ENCODE results near the gene PRAF2.
A peak's percentile ranks its signal among the peaks of the same experiment; 100 is the strongest.

Gene PRAF2, protein sequence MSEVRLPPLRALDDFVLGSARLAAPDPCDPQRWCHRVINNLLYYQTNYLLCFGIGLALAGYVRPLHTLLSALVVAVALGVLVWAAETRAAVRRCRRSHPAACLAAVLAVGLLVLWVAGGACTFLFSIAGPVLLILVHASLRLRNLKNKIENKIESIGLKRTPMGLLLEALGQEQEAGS

DNA sequence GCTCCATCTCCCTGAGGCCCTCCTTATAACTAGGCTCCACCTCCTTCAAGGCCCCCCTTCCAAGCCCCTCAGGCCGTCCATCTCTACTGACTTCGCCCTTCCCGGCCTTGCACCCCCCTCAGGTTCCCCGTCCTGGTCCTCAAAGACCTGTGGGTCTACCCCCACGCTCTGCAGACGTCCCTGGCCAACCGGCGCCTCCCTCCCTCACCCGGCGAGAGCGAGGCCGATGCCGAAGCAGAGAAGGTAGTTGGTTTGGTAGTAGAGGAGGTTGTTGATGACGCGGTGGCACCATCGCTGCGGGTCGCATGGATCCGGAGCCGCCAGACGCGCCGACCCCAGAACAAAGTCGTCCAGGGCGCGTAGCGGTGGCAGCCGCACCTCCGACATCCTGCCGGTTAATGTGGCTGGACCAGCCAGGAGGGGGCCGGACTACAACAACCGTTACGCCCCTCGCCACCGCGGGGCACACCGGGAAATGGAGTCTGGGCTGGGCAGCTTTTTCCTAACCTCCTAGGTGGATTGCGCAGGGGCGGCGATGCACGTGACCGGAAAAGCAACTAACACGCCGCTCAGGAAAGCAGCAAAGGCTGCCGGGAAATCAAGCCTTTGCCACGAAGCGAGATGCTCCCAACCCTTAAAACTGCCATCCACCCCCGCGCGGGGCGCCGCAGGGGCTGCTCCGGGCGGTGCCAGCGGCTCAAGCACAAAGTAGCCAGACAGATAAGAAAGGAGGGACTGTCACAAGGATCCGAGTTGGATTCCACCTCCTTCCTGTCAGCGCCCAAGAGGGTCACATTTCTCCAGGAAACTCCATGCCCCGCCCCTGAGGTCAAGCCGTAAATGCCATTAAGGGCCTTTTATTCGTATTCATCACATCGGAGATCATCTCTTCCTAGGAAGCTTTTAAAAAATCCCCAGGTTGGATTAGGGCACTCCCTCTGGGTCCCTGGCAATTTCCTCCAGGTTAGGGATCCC is at the start of gene PRAF2:
PRAF2 (minus strand) TSS at position 402 of the 975 bp plus-strand sequence; CDS start at position 387, 15 bp downstream.
- peak; percentile 51 to 85 (median 72) for DNase-seq (ENCODE audit: low read depth in 4 of 4, low spot score in 1 of 4)

DNA sequence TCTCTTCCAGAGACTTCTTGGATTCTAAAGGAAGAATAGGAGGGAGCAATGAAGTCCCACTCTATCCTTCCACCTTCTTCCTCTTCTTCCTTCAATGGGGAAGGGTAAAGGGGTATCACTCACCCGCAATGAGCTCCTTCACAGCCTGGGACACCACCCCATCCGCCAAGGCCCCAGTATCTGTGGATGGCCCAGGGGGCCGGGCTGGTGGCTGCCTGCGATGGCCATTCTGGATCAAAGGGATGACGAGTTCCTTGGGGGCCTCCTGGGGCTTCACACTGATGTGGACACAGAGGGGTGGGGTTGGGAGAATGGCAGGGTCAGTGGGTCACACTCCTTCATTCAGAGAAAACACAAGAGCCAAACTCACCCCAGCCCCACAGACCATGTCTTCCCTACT is 48.7 kb upstream of the PRAF2 start:
- DNase-seq (ENCODE audit: low read depth in 4 of 4, low spot score in 1 of 4), result no peak

DNA sequence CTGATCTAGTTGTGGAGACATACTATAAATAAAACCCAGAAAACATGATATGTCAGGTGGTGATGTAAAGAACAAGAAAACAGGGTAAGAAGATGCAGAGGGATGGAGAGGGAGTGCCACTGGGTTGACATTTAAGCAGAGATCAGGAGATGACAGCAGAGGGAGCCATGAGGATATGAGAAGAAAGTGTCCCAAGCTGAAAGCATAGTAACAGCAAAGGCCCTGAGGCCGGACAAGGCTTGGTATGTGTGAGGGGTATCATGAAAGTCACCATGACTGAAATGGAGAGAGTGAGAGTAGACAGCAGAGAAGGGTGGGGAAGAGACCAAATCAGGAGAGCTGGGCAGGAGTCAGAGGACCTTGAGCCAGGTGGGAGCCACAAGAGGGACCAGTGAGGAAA is 46.3 kb upstream of the PRAF2 start:
- no peak for DNase-seq (ENCODE audit: low read depth in 4 of 4, low spot score in 1 of 4)

DNA sequence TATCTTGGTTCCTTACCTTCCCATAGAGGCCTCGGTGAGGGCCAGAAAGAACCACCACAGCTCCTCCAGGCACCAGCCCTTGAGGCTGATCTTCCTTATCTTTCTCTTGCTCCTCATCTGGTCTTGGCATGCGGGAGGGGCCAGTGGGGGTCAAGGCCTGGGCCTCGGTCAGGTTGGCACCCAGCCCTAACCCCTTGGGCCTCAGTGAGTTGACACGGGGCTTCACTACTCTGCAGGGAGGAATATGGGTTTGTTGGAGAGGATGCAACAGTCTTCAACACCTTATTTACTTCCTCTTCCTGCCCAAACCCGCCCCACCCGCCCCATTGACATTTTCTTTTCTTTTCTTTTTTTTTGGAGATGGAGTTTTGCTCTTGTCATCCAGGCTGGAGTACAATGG is 43.8 kb upstream of the PRAF2 start:
- DNase-seq (ENCODE audit: low read depth in 4 of 4, low spot score in 1 of 4), result no peak

DNA sequence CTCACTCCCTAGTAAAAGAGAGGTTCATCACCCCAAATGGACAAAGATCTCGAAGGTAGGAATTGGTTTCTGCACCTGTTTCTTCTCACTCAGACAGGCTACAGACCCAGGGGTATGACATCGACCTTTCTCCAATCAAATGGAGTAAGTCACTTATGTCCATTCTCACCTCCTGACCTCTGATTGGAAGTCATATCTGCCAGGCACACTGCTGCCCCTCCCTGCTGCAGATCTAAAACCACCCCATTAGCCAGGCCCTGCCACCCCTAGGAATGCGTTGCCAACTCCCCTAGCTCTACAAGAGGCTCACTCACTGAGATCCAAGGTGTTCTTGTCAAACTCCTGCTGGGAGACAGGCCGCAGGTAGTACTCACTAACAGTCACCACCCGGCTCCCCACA is 42.9 kb upstream of the PRAF2 start:
- DNase-seq (ENCODE audit: low read depth in 4 of 4, low spot score in 1 of 4), result no peak

DNA sequence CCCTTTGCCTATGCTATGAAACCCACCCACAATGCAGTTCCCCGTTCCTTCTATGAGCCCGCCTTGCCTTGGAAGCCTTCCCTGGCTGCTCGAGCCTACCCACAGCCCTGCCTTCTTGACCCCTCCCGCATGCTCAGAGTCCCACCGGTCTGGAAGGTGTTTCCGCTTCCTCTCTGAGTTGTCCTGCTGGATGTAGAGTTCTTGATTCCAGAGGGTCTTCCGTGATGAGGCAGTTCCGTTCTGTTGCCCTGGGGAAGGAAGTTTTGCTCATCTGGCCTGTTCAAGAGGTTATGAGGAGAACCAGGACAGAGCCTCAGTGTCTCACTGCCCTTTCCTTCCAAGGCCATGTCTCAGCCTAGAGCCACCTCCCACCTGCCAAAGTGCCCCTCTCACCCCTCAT is 42.3 kb upstream of the PRAF2 start:
- no peak for DNase-seq (ENCODE audit: low read depth in 4 of 4, low spot score in 1 of 4)

DNA sequence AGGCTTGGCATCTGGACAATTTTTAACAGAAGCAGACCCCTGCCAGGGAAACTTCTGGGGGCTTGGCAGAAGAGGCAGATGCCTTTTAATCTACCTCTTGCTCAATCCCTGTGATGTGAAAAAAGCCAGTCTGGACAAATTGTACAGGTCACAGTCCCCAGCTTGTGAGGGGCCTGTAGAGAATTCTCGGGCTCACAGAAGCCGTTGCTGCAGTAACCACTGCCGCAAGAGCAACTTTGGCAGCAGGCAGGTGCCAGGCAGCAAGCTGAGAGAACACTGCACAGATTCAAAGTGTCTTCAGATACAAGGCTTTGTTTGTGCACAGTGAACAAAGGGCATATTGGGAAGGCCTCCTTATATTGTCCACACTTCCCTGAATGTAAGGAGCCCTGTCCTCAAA is 38.0 kb upstream of the PRAF2 start:
- DNase-seq (ENCODE audit: low read depth in 4 of 4, low spot score in 1 of 4), result no peak

DNA sequence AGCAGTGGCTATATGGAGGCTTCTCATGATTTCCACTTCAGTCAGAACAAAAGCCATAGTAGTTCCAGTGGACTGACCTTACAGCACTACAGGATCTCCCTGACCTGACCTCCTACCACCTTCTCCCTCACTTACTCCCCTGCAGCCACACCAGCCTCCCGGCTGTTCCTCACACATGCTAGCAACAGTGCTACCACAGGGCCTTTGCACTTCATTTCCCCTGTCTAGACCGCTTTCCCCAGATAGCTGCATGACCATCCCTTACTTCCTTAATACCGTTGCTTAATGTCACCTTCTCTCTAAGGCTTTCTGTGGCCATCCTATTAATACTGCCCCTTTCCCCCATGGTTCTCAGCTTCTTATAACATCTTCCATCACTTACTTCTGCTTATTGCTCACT is 36.6 kb upstream of the PRAF2 start:
- DNase-seq (ENCODE audit: low read depth in 4 of 4, low spot score in 1 of 4), result no peak

DNA sequence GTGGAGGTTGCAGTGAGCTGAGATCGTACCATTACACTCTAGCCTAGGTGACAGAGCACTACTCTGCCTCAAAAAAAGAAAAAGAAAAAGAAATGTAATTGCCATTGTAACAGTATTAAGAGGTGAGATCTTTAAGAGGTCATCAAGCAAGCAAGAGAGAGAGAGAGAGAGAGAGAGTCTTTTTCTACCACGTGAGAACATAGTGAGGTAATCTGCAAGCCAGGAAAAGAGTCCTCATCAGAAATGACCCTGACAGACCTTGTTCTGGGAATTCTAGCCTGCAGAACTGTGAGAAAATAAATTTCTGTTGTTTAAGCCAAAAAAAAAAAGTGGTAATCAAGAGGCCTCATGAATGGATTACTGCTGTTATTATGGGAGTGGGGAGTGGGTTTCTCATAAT is 34.8 kb upstream of the PRAF2 start:
- DNase-seq (ENCODE audit: low read depth in 4 of 4, low spot score in 1 of 4), result no peak

DNA sequence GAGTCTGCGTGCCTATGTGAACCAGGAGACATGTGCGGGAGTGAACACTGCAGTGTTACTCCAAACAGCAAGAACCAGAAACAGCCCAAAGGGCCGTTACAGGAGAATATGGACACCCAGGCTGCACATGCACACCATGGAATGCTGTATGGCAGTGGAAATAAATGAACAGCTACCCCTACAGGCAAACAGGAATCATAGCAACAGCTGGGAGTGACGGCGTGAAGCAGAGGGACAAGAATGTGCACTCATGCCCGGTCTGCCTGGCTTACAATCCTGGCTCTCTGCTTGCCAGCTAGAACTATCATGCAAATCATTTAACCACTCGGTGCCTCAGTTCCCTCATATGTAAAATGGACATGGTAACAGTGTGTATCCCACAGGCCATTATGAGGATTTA is 33.1 kb upstream of the PRAF2 start:
- DNase-seq (ENCODE audit: low read depth in 4 of 4, low spot score in 1 of 4), result no peak

DNA sequence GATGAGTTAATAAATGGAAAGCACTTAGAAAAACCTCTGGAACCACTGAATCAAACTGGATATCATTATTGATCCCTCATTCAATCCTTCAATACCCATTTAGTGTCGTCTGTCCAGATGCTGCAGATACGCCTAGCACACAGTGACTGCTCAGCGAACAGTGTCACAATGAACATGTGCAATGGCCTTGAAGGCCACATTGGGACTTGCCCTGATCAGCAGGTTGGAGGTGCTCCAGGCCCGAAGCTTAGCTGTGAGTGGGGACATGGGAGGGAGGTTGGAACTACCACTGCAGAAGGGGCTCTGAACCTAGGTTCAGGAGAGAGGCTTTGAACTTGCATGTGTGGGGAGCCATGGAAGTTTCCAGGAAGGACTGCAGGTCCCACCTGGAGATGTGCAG is 32.5 kb upstream of the PRAF2 start:
- DNase-seq (ENCODE audit: low read depth in 4 of 4, low spot score in 1 of 4), result no peak

DNA sequence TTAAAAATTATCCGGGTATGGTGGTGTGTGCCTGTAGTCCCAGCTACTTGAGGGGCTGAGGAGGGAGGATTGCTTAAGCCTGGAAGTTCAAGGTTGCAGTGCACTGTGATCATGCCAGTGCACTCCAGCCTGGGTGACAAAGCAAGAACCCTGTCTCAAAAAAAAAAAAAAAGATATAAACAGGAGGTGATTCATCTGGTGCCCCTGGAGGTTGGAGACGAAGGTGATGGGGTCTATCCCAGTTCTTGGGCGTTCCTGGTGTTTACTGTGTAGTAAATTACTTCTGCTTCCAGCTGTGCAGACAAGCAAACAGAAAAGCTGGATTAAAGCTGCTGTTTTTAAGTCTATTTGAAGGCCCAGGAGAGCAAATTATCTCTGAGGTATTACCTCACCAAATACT is 29.8 kb upstream of the PRAF2 start:
- no peak for DNase-seq (ENCODE audit: low read depth in 4 of 4, low spot score in 1 of 4)

DNA sequence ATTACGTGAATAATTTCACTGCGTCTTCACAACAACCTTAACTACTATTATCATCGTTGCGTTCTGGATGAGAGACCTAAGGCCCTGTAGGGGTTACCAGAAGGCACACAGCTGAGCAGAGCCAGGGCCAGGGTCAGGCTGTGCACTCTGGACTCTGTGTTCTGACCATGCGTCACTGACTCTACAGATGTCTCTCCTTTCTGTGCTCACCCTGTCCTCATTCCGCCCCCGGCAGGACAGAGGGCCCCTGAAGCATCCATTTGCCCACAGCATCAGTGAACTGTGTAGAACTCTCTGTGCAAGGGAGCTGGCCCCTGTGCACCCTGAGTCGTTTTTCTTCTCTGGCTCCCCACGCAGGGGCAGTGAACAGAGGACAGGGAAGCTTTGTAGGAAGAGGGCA is 28.4 kb upstream of the PRAF2 start:
- no peak for DNase-seq (ENCODE audit: low read depth in 4 of 4, low spot score in 1 of 4)

DNA sequence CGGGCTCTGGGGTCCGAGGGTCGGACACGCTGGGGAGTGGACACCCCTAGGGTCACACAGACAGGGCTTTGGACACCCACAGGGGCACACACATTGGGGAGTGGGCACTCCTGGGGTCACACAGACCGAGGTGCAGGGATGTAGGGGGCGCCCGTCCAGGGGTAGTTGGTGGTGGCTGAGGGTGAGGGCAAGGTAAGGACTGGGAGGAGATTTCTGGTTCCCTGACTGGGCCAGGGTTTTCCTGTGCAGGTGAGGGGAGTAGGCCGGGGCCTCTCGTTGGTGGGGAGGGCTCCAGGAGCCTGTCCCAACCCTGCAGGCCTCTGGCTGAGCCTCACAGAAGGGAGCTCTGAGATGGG is 27.8 kb upstream of the PRAF2 start:
- DNase-seq (ENCODE audit: low read depth in 4 of 4, low spot score in 1 of 4), result no peak

DNA sequence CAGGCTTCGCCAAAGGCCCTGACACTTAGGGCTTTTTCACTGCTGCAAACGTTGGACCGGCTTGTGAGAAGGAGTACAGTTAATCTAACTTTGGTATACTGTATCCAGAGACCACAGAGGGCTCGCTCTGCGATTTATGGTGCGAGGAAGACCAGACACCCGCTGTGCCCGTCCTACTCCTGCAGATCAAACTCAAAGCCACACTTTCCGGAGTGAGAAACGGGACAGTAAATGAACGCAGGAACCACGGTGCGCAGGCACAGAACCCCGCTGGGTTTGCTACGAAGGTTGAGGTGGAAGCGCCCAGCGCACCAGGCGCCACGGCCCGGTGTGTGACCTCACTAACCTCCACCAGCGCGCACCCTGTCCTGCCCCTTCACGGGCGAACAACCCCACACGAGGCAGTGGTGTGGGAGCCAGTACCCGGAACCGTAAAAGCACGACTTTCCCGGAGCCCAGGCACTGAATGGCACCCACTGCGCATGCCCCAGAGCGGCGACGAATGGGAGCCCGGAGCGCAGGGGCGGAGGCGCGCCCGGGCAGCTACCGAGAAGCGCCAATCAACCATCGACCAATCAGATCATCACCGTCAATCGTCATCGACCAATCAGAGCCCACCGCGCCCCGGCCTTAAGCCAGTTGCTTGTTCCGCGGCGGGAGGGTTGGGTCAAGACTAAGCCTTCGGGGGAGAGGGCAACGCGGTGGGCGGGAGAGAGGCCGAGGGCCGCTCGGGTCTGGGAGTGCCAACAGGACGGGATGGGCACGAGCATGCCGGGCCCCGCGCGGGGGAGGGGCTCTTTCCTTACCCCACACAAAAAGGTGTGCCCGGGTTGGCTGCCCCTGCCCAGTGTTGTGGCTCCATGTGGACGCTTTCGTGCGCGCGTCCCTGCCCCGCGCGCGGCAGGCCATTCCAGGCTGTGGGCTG is 27.2 kb upstream of the PRAF2 start:
- DNase-seq (ENCODE audit: low read depth in 4 of 4, low spot score in 1 of 4), result peak; percentile 63 to 79 (median 70)

DNA sequence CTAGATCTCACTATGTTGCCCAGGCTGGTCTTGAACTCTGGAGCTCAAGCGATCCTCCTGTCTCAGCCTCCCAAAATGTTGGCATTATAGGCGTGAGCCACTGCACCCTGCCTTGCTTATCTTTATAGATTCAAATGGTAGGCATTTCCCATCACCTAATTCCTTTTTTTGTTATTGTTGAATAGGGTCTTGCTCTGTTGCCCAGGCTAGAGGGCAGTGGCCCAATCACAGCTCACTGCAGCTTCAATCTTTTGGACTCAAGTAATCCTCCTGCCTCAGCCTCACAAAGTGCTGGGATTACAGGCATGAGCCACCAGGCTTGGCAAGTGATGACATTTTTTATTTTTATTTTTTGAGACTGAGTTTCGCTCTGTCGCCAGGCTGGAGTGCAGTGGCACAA is 22.6 kb upstream of the PRAF2 start:
- DNase-seq (ENCODE audit: low read depth in 4 of 4, low spot score in 1 of 4), result no peak

DNA sequence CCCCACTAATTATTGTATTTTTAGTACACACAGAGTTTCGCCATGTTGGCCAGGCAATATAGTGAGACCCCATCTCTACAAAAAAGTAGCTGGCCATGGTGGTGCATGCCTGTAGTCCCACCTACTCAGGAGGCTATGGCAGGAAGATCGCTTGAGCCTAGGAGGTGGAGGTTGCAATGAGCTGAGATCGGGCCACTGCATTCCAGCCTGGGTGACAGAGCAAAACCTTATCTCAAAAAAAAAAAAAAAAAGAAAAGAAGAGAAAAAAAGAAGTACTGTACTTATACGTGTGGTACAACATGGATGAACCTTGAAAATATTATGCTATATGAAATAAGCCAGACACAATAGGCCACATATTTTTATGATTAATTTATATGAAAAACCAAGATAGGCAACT is 15.8 kb upstream of the PRAF2 start:
- DNase-seq (ENCODE audit: low read depth in 4 of 4, low spot score in 1 of 4), result no peak

DNA sequence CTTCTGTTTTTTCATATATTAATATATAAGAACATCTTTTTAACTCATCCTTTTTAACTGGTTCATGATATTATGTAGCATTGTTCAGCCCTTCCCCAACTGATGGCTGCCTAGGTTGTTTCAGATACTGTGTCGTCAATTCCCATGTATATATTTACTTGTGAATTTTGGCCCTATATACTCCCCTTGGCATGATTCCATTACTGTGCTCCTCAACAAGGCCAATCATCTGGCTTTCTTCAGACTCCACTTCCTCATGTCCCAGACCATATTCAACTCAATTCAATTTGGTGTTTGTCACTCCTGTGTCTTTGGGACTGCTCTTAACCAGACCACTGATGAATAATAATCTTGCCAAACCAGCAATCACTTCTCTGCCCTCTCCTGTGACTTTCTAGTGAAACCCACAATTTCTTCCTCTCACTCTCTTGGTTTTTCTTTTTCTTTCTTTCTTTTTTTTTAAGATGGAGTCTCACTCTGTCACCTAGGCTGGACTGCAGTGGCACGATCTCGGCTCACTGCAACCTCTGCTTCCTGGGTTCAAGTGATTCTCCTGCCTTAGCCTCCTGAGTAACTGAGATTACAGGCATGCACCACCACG is 8.6 kb upstream of the PRAF2 start:
- DNase-seq (ENCODE audit: low read depth in 4 of 4, low spot score in 1 of 4), result no peak

DNA sequence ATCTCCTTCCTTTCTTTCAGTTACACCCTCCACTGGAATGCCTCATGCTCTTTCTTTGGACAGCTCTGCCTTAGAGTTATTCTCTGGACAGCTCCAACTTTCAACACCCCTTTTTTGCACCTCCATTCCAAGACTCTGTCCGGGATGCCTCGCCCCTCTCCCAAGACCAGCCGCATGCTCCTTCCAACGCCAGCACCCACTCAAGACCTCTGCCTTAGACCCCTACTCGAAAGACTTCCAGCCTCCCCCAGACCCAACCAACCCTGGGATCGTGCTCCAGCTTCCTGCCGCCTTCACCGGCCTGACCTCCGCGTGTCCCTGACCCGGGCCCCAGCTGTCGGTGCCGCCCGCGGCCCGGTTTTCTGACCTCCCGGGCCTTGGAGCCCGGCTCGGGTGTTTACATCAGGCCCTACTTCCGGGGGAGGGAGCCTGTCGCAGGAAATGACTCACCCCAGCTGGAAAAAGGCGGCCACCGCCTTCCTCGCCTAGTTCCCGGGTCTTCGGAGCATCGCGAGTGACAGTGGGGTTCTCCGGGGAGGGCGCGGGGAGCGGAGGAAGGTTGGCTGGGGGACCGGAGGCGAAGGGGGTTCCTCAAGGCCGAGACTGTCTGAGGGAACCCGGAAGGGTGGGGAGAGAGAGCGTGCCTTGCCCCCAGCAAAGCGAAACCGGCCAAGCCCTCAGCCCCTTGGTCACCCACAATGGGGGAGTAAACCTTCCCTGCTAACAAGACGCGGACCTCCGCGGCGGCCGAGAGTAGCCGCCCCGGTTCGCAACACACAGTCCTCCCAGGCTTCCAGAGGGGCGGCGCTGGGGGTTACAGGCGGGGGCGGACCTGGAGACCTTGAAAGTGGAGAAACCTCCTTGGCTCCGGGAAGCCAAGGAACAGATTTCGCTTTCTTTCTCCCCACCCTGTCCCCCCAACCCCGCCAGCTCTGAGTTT is 6.0 kb upstream of the PRAF2 start, which contains the start of gene WDR45:
WDR45 (minus strand) TSS at position 399 of the 940 bp plus-strand sequence. CDS start 1,792 bp downstream, outside the sequence.
- peak in 3 of 4 experiments; percentile 12 to 48 (median 41) for DNase-seq (ENCODE audit: low read depth in 4 of 4, low spot score in 1 of 4)

DNA sequence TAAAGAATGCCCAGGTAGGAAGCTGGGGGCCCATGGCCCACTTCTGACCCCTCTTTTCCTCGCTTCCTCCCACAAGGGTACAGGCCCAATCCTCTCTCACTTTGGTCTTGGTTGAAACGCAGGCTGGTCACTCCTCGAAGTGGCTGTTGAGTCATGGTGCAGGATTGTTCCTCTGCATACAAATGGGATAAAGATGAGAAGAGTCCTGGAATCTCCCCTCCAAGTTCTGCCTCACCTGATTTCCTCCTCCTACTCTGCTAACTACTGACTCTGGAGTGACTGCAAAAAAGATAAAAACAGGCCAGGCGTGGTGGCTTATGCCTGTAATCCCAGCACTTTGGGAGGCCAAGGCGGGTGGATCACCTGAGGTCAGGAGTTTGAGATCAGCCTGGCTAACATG is 4.1 kb upstream of the PRAF2 start:
- no peak for DNase-seq (ENCODE audit: low read depth in 4 of 4, low spot score in 1 of 4)
